Astrocyte of the spinal cord (primary cell): ENCODE results near the gene PREX1.

ENCODE experiments used
- DNase-seq: peaks from one replicate; pipeline ENCODE4 v3.0.0; 2011; ENCODE audit warnings: low read depth, low spot score
- H3K4me3 ChIP-seq: 2 replicates; pipeline ENCODE4 v1.5.1; 2011; ENCODE audit warnings: low read depth, mild to moderate bottlenecking, low read length, moderate library complexity
- in situ Hi-C: cut with HindIII; loops from 2 replicates; pipeline ENCODE4 v1.10.0; 2017; ENCODE audit warnings: low sequenced_read_pairs
- TF ChIP-seq, protein P1 (sequence below): IDR thresholded peaks from 2 replicates; pipeline ENCODE4 v1.5.1; 2012; ENCODE audit warnings: low read depth, mild to moderate bottlenecking, low read length, inconsistent platforms

PREX1 gene

DNA sequence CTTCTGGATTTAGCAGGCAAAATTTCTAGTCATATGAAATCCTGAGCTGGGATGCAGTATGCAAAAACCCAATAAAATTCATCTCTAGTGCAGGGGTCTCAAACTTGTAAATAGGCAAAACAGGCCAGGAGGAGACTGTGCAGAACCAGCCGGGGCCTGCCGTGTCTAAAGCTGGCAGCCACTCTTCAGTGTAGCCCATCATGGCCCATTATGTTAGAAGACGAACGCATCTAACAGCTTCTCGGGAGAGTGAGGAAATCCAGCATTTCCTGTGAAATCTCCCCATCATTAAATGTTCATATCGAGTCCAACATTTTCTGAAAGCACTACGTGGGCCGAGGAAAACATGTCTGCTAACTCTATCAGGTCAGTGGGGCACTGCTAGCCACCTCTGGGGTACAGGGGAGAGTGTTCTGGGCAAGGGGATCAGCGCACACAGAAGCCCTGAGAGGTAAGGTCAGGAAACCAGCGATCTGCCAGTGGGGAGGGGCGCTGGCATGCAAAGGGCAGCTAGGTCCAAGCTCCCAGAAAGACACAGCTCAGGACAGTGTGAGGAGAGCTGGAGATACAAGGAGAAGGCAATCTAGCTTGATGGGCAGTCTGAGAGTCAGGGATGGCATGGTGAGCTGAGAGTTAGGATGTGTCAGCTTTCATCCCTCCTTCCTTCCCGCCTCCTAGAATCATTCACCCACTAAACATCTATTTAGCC, 144.2 kb downstream of the PREX1 start:
- in situ Hi-C loops = no loop called here
- H3K4me3 ChIP-seq = no peak overlapping the region
- no peak for DNase-seq
- TF ChIP-seq, protein P1, sequence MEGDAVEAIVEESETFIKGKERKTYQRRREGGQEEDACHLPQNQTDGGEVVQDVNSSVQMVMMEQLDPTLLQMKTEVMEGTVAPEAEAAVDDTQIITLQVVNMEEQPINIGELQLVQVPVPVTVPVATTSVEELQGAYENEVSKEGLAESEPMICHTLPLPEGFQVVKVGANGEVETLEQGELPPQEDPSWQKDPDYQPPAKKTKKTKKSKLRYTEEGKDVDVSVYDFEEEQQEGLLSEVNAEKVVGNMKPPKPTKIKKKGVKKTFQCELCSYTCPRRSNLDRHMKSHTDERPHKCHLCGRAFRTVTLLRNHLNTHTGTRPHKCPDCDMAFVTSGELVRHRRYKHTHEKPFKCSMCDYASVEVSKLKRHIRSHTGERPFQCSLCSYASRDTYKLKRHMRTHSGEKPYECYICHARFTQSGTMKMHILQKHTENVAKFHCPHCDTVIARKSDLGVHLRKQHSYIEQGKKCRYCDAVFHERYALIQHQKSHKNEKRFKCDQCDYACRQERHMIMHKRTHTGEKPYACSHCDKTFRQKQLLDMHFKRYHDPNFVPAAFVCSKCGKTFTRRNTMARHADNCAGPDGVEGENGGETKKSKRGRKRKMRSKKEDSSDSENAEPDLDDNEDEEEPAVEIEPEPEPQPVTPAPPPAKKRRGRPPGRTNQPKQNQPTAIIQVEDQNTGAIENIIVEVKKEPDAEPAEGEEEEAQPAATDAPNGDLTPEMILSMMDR = no peak

DNA sequence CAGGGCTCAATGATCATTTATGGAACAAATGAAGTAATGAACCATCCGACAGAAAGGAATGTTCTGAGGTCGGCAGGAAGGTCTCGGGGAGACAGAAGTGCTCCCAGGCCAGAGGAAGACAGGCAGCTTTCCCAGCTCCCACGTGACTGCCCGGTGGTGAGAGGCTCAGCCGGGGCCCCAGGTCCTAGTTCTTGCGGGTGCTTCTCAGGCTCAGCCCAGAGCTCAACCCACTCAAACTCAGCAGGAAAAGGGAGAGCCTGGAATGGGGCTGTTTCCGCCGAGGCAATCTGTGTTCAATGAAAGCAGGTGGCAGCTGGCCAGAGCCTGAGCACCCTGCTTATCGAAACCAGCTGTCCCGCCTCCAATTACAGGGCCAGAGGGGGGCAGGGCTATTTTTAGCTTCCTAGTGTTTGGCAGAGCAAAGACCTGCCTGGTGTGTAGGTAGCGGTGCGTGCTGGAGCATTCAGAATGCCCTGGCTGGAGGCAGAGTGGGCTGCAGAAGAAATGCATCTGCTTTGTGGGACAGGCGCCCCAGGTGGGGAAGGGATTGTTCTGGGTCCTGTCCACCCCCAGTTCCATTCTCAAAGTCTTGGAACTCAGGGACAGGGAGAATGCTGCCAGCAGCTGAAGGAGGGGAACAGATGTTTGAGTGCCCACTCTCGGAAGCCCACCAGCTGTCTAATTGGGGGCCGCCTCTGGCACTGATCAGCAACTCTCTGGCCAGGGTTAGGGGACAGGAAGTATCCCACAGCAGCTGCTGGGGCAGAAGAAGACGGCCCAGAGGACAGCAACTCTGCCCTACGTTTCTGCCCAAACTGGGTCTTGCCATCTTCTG, 145.1 kb downstream of the PREX1 start:
- no peak overlapping the region for H3K4me3 ChIP-seq
- TF ChIP-seq, protein P1 = no peak
- DNase-seq = peak; percentile 94
- in situ Hi-C loops = no loop called here

DNA sequence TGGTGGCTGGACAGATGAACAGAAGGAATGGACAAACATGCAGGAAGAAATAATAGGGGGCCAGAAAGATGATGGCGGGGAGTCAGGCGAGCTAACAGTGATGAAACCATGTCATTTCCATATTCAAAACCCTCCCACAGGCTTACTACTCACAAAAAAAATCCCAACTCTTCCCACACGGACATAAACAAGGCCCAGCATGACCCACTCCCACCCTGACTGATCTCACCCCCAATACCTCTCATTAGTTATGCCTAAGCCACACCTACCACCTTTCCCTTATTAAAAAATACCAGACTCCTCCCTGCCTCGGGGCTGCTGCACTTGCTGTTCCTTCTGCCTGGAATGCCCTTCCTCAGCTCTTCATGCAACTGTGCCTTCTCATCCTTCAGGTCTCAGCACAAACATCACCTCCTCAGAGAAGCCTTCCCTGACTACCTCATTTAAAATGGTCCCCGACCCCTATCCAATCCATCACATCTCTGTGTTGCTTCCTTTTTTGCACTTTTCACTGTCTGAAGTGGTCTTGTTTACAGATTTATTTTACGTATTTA, 145.8 kb downstream of the PREX1 start:
- in situ Hi-C loops = no loop called here
- DNase-seq = no peak
- TF ChIP-seq, protein P1 = no peak
- H3K4me3 ChIP-seq = no peak overlapping the region

DNA sequence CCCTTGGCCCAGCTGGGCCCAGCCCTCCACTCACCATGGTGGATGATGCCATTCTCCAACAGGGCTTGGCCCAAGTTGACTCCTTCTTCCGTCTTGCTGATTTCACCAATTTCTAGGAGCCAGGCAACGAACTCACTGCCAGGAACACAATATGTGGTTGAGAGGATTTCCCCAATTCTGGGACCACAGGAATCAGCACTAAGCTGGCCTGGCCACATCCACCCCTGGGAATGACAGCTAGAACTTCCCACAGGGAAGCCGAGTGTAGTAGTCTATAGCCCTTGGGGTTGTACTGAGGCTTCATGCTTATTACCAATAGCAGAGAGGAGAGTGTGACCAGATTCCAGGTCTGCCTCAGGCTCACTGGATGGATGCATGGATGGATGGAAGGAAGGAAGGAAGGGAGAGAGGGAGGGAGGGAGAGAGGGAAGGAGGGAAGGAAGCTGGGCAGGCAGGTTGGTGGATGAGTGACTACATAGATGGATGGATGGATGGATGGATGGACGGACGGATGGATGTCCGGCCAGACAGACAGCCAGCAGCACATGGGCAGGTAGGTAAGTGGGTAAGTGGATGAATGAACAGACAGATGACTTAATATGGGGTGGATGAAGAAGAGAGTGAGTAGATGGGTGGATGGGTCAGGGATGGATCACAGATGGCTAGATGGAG, 146.5 kb downstream of the PREX1 start:
- in situ Hi-C loops = no loop called here
- H3K4me3 ChIP-seq = no peak overlapping the region
- peak; percentile 48 for DNase-seq
- TF ChIP-seq, protein P1 = no peak

DNA sequence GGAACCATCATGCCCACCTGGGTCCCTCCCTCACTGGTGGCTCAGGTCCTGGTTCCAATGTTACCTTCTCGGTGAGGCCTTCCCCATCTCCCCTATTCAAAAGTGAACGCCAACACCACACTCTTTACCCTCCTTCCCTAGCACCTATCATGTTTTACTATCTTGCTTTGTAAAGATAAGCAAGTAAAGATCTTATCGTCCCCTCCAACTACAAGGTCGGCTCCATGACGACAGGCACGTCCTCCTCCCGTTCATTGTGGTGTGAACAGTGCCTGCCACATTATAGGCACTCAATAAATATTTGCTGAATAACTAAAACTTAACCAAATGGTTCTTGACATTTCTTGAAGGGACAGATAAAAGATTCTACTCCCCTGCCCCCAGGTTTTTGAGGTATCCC, 147.1 kb downstream of the PREX1 start:
- in situ Hi-C loops = no loop called here
- TF ChIP-seq, protein P1 = no peak
- DNase-seq = no peak
- no peak overlapping the region for H3K4me3 ChIP-seq

DNA sequence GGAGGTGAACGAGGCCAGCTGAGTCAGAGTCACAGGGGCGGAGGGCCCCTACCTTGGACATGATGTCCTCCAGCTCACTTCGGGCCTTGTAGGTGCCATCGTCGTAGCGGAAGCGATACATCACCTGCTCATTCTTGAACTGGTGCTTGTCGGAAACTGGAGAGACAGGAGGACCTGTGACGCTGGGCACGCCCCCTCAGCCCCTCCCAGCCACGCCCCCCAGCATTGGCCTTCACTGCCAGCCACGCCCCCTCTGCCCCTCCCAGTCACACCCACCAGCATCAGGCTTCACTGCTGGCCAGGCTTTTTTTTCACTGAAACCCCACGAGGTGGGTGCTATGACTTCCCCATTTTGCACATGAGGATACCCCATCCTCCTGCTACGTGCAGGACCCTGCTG, 148.2 kb downstream of the PREX1 start:
- in situ Hi-C loops = no loop called here
- no peak overlapping the region for H3K4me3 ChIP-seq
- TF ChIP-seq, protein P1 = no peak
- DNase-seq = no peak
